HUES64 (cell line): Measurements from ENCODE around the gene HEXD.

Experiments
- H3K27ac ChIP-seq: 2 replicates; pipeline ENCODE4 v1.7.0; 2013; ENCODE audit warnings: low read depth, low read length, inconsistent platforms
- H3K27me3 ChIP-seq: 2 replicates; pipeline ENCODE4 v1.6.1; 2013; ENCODE audit warnings: mild to moderate bottlenecking, low read length; ENCODE audit not compliant: insufficient read depth
- H3K36me3 ChIP-seq: 2 replicates; pipeline ENCODE4 v1.6.1; 2013; ENCODE audit warnings: mild to moderate bottlenecking, low read length; ENCODE audit not compliant: insufficient read depth
- H3K4me1 ChIP-seq: 2 replicates; pipeline ENCODE4 v1.6.1; 2013; ENCODE audit warnings: mild to moderate bottlenecking, low read length, moderate library complexity; ENCODE audit not compliant: insufficient read depth
- H3K4me3 ChIP-seq: 2 replicates; pipeline ENCODE4 v1.5.1; 2013; ENCODE audit warnings: mild to moderate bottlenecking, low read length, moderate library complexity
- H3K9ac ChIP-seq: 2 replicates; pipeline ENCODE4 v1.6.1; 2013; ENCODE audit warnings: mild to moderate bottlenecking, low read depth, low read length
- H3K9me3 ChIP-seq: 2 replicates; pipeline ENCODE4 v1.6.1; 2013; ENCODE audit warnings: low read depth, low read length; ENCODE audit not compliant: insufficient read depth
- WGBS: fragments of 150-250, 120-280 bp; methylation state at CpG from one replicate; pipeline ENCODE4 v1.1.7; 2013; ENCODE audit warnings: missing lambda C conversion rate; 5-methylcytosine and 5-hydroxymethylcytosine counted together

Gene HEXD

GRCh38 chr17:82400206-82400605 is 17.9 kb upstream of the HEXD start:
- H3K9ac ChIP-seq: no peak overlapping the region
- peaks cover 10% of the 10 kb centered on the region; the same call in 1 of the 2 replicates for H3K36me3 ChIP-seq
- no peaks in the 10 kb centered on the region for H3K27me3 ChIP-seq
- no peak overlapping the region for H3K27ac ChIP-seq
- no peaks in the 10 kb centered on the region for H3K4me1 ChIP-seq
- no peak overlapping the region for H3K4me3 ChIP-seq
- no peaks in the 10 kb centered on the region for H3K9me3 ChIP-seq
- 93% methylated on average over 7 of the region's 7 CpGs for WGBS

GRCh38 chr17:82400830-82401229 is 17.3 kb upstream of the HEXD start:
- Histone ChIP-seq H3K27ac (no peak overlapping the region), H3K4me1 (no peaks in the 10 kb centered on the region), H3K9me3 (no peaks in the 10 kb centered on the region), H3K27me3 (no peaks in the 10 kb centered on the region), H3K4me3 (no peak overlapping the region), H3K36me3 (peaks cover 10% of the 10 kb centered on the region; the same call in 1 of the 2 replicates), H3K9ac (no peak overlapping the region)
- 95% methylated on average over 16 of the region's 19 CpGs for WGBS

GRCh38 chr17:82402865-82403264 is 15.3 kb upstream of the HEXD start:
- Histone ChIP-seq H3K27ac (no peak overlapping the region), H3K4me3 (no peak overlapping the region)
- 94% methylated on average over 7 of the region's 7 CpGs for WGBS

GRCh38 chr17:82403662-82404660 is 14.2 kb upstream of the HEXD start:
- H3K27ac ChIP-seq: no peak overlapping the region
- H3K27me3 ChIP-seq: no peaks in the 10 kb centered on the region
- H3K4me3 ChIP-seq: no peak overlapping the region
- peaks cover 10% of the 10 kb centered on the region; the same call in 1 of the 2 replicates for H3K36me3 ChIP-seq
- 96% methylated on average over 67 of the region's 67 CpGs for WGBS
- H3K9me3 ChIP-seq: no peaks in the 10 kb centered on the region
- H3K9ac ChIP-seq: no peak overlapping the region
- no peaks in the 10 kb centered on the region for H3K4me1 ChIP-seq

More at GRCh38 chr17:82402865-82403264, 15.3 kb upstream of the HEXD start:
- peaks cover 10% of the 10 kb centered on the region; the same call in 1 of the 2 replicates for H3K36me3 ChIP-seq
- no peak overlapping the region for H3K9ac ChIP-seq
- H3K9me3 ChIP-seq: no peaks in the 10 kb centered on the region
- no peaks in the 10 kb centered on the region for H3K4me1 ChIP-seq
- H3K27me3 ChIP-seq: no peaks in the 10 kb centered on the region

GRCh38 chr17:82405051-82405450 is 13.1 kb upstream of the HEXD start:
- Histone ChIP-seq H3K9ac (no peak overlapping the region), H3K36me3 (peaks cover 10% of the 10 kb centered on the region; the same call in 1 of the 2 replicates), H3K27ac (no peak overlapping the region), H3K27me3 (no peaks in the 10 kb centered on the region), H3K9me3 (no peaks in the 10 kb centered on the region), H3K4me3 (no peak overlapping the region), H3K4me1 (no peaks in the 10 kb centered on the region)
- 95% methylated on average over 14 of the region's 14 CpGs for WGBS

- WGBS: 96% methylated on average over 14 of the region's 14 CpGs
- Histone ChIP-seq H3K27me3 (no peaks in the 10 kb centered on the region), H3K4me1 (no peaks in the 10 kb centered on the region), H3K36me3 (peaks cover 10% of the 10 kb centered on the region), H3K27ac (no peak overlapping the region), H3K9me3 (no peaks in the 10 kb centered on the region), H3K9ac (no peak overlapping the region), H3K4me3 (no peak overlapping the region)
These were observed 11.9 kb upstream of the HEXD start for GRCh38 chr17:82406131-82406671.

- Histone ChIP-seq H3K9ac (no peak overlapping the region), H3K27me3 (no peaks in the 10 kb centered on the region), H3K4me3 (no peak overlapping the region), H3K9me3 (no peaks in the 10 kb centered on the region), H3K27ac (no peak overlapping the region), H3K36me3 (peaks cover 10% of the 10 kb centered on the region), H3K4me1 (no peaks in the 10 kb centered on the region)
- WGBS: 94% methylated on average over 13 of the region's 13 CpGs
These were observed 10.9 kb upstream of the HEXD start for GRCh38 chr17:82407255-82407654.

- H3K27me3 ChIP-seq: no peaks in the 10 kb centered on the region
- H3K4me3 ChIP-seq: no peak overlapping the region
- H3K4me1 ChIP-seq: no peaks in the 10 kb centered on the region
- H3K9ac ChIP-seq: no peak overlapping the region
- peaks cover 5% of the 10 kb centered on the region for H3K36me3 ChIP-seq
- H3K9me3 ChIP-seq: no peaks in the 10 kb centered on the region
- 94% methylated on average over 15 of the region's 15 CpGs for WGBS
- no peak overlapping the region for H3K27ac ChIP-seq
These were observed 9.7 kb upstream of the HEXD start for GRCh38 chr17:82408288-82408937.

GRCh38 chr17:82408938-82409318 is 9.2 kb upstream of the HEXD start:
- Histone ChIP-seq H3K4me3 (no peak overlapping the region), H3K9me3 (no peaks in the 10 kb centered on the region), H3K36me3 (peaks cover under 1% of the 10 kb centered on the region; the same call in 1 of the 2 replicates), H3K9ac (no peak overlapping the region), H3K4me1 (no peaks in the 10 kb centered on the region), H3K27me3 (no peaks in the 10 kb centered on the region), H3K27ac (no peak overlapping the region)
- 94% methylated on average over 21 of the region's 21 CpGs for WGBS

GRCh38 chr17:82410014-82410716 is 8.0 kb upstream of the HEXD start:
- Histone ChIP-seq H3K36me3 (no peaks in the 10 kb centered on the region; the same call in 1 of the 2 replicates), H3K9ac (no peak overlapping the region), H3K9me3 (no peaks in the 10 kb centered on the region), H3K27ac (no peak overlapping the region), H3K4me3 (no peak overlapping the region), H3K27me3 (no peaks in the 10 kb centered on the region), H3K4me1 (peaks cover 3% of the 10 kb centered on the region; the same call in 1 of the 2 replicates)
- WGBS: 93% methylated on average over 14 of the region's 14 CpGs
